ENCODE data around the gene ITGB6. TPM values are rescaled to one million over a fixed set of nuclear protein-coding genes. Genes with fewer than 3 reads are reported as not detected.
A peak's percentile ranks its signal among the peaks of the same experiment; 100 is the strongest.
"Not testable (repeated sequence)": the region's sequence is repeated elsewhere in the genome, so short reads cannot be mapped to it uniquely, and the experiment has no call there.

The ITGB6 gene
- total RNA-seq, 1 experiment from 2014 or later: 1.00 TPM

- DNase-seq (ENCODE audit: low spot score): peak; percentile 60
These were observed 18.8 kb downstream of the ITGB6 start for GRCh38 chr2:160181146-160181836.

DNA sequence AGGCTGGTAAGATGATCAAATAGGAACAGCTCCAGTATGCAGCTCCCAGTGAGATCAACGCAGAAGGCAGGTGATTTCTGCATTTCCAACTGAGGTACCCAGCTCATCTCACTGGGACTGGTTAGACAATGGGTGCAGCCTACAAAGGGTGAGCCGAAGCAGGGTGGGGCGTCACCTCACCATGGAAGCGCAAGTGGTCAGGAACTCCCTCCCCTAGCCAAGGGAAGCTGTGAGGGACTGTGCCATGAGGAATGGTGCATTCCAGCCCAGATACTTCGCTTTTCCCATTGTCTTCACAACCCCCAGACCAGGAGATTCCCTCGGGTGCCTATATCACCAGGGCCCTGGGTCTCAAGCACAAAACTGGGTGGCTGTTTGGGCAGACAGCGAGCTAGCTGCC, 19.4 kb downstream of the ITGB6 start:
- not testable (repeated sequence) for DNase-seq (ENCODE audit: low spot score)

- DNase-seq (ENCODE audit: low spot score): no peak
These were observed 19.9 kb downstream of the ITGB6 start for GRCh38 chr2:160180172-160180571.

- DNase-seq (ENCODE audit: low spot score): no peak
These were observed 24.6 kb downstream of the ITGB6 start for GRCh38 chr2:160175169-160176134.

DNA sequence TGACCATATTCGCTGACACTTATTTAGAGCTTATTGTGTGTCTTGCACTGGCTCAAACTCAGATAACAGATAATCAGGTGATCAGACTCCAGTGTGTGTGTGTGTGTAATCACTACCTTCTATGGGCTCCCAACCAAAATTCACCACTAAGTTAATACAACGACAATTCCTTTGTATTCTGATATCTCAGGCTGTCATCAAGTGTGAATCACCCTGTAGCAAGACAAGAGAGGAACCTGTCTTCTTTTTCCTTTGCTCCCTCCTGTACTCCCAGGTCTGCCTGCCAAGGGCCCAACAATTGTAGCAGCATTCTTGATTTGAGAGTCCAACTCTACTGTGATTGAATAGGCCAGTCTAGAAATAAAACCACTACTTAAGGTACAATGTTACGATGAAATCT, 25.8 kb downstream of the ITGB6 start:
- DNase-seq (ENCODE audit: low spot score): no peak

DNA sequence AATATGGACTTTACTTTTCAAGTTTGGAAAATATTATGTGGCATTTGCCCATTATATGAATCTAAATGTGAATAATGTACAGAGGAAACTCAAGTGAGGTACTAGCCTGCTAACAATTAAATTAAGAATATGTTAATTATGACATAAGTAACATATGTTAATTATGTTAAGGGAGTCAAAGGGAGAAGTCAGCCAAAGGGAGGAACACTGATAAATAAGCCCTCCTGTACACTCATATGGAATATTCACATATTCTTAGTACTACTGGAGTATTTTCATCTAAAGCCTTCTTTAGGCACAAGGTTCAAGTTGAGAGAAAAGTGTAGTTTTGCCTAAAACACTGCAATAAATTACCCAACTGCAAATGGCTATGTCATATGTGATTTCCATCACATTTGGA, 30.1 kb downstream of the ITGB6 start:
- DNase-seq (ENCODE audit: low spot score): no peak

- DNase-seq (ENCODE audit: low spot score): no peak
These were observed 30.6 kb downstream of the ITGB6 start for GRCh38 chr2:160169471-160169870.

DNA sequence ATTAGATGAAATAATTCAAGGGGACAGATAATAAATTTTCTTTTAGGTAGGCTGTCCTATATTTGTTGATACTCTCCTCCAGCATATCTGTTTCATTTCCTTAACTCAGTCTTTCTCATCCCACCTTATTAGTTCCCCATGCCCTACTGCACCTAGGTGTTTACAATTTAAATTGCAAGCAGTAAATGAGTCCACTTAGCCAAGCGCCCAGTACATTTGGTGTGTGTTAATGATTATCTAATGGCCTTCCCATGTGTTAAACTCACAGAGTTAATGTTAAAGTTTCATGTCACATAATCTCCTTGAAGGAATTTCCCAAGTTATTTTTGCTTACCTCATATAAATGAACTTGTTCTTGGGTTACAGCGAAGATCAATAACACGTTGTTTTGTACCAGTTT, 31.2 kb downstream of the ITGB6 start:
- DNase-seq (ENCODE audit: low spot score): no peak

GRCh38 chr2:160167089-160167740, 32.9 kb downstream of the ITGB6 start:
- DNase-seq (ENCODE audit: low spot score): no peak

GRCh38 chr2:160165996-160166395, 34.1 kb downstream of the ITGB6 start:
- DNase-seq (ENCODE audit: low spot score): no peak

GRCh38 chr2:160165081-160165480, 35.0 kb downstream of the ITGB6 start:
- DNase-seq (ENCODE audit: low spot score): no peak

DNA sequence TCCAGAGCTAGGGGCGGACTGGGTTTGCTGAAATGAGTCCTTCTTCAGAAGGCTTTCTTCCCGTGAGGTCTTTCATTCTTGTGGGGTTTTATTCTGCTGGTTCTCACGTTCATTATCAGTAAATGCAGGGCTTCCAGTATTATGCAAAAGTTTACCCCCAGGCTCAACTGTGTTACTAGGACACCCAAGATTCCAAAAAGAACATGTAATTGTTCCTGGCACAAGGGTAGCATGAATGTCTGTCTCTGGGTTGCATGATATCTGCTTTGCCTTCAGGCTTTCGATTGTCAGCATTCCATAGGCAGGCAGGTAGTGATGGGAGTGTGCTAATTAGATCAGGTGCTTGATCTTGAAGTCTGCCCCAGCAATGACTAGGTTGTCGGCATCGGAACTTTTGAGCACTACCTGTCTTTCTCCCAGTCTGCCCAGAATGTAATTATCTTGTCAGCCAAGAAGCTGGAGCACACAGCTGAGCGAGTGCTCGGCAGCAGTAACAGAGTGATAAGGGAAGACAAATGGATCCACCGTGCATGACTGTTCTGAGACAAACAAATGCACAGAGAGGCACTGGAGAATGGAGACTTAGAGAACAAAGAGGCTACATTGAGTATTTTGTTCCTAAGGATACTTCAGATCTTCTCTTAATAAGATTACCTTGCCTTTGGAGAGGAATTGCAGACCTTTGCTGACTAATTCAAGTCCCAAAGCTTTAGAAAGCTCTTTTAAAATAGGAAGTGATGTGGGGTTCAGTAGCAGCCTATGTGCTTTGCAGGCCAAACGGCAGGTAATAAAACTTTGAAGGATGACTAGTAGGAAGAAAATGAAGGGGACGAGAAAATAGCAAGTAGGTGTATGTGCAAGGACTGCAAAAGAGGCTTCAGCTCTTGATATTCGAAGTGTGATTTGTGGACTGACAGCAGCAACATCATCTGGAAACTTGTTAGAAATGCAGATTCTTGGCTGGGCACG, 41.9 kb downstream of the ITGB6 start:
- DNase-seq (ENCODE audit: low spot score): no peak

DNA sequence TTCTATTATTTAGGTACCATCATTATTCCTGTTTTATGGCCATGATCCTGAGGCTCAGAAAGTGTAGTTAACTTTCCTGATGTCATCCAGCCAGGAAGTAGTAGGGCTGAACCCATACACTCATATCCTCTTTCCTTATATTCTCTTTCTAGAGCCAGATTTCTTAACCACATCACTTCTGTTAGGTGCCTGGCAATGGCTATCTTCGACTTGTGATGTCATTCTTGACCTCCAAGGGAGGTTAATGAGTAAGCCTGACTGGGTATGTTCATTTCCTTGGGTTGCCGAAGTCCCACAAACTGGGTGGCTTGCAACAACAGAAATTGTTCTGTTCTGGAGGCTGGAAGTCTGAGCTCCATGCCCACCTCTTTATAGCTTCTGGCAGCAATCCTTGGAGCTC, 43.4 kb downstream of the ITGB6 start:
- peak; percentile 36 for DNase-seq (ENCODE audit: low spot score)

GRCh38 chr2:160156100-160156499, 44.0 kb downstream of the ITGB6 start:
- DNase-seq (ENCODE audit: low spot score): no peak

- not testable (repeated sequence) for DNase-seq (ENCODE audit: low spot score)
These were observed 51.7 kb downstream of the ITGB6 start for GRCh38 chr2:160148419-160148818.

DNA sequence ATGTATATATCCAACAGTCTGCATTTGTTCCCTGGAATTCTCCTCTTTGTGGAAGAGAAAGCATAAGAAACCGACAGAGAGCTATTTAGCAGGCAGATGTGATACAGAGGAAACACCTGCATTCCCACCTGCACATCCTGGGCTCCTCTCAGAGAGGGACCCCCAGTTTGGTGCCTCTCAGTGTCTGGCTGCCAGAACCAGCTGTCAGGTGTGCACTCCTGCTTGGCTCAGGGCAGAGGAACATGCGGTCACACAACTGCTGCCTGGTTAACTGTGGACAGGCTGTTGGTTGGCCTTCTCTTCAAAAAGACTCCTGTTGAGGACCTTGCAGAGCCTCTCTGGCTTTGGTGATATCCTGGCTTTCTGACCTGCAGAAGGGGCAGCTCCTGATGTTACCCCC, 54.6 kb downstream of the ITGB6 start:
- no peak for DNase-seq (ENCODE audit: low spot score)

DNA sequence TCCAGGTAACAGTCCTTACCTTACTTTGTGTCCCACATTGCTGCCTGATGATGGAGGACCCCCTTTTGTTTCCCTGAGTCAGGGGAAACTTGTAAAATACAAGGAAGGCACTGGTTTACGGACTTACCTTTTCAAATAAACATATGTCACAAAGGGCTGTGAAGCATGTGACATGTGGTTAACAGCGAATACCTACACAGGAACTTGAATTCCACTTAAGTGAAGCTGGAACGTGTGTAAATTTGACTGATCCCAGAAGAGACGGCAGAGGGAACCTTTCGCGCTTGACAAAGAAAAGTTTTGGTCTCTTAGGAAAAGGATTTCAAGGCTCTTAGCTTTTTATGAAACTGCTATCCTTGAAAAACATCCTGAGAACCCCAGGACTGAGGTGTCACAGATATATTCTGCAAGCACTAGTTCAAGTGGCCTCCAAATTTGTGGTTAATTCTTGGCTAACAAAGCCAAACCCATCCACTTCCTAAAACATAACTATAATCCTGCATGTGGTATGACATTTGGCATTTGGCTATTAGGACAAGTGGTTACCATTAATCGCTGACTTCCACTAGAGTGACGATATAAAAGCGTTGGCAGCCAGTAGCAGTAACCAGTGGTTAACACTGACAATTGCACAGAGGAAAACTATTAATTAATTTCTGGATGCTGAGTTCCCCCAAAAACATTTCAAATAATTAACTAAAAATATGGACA, 55.6 kb downstream of the ITGB6 start:
- no peak for DNase-seq (ENCODE audit: low spot score)

- peak; percentile 50 for DNase-seq (ENCODE audit: low spot score)
These were observed 57.6 kb downstream of the ITGB6 start for GRCh38 chr2:160142472-160142871.

- no peak for DNase-seq (ENCODE audit: low spot score)
These were observed 58.2 kb downstream of the ITGB6 start for GRCh38 chr2:160141912-160142311.

GRCh38 chr2:160141419-160141818, 58.7 kb downstream of the ITGB6 start:
- DNase-seq (ENCODE audit: low spot score): no peak

DNA sequence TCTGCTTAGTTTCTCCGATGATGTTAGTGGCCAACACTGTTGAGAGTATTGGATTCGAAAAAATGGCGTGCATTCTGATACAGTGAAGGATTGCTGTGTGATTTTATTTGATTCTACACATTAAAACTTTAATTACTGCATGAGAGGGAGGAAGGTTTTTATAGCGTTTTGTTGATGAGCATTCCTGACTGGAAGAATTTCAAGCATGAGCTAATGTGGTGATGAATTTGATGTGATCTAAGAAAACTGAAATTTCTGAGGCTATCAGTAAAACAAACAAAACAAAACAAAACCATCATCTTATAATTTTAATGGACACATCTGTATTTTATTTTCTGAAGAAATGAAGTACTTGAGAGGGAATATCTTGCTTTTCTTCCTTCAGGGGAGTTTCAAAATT, 59.6 kb downstream of the ITGB6 start:
- peak; percentile 46 for DNase-seq (ENCODE audit: low spot score)

All from A172 (cell line).